Central memory CD4-positive, alpha-beta T cell (primary cell): ENCODE data around the gene PIGN.

Source experiments
- DNase-seq: peaks from one replicate; pipeline ENCODE4 v3.0.0; 2022
- total RNA-seq, 3 experiments: gene quantifications; one replicate each; lab custom pipeline; 2026; lab: John Stamatoyannopoulos, UW

The PIGN gene, protein sequence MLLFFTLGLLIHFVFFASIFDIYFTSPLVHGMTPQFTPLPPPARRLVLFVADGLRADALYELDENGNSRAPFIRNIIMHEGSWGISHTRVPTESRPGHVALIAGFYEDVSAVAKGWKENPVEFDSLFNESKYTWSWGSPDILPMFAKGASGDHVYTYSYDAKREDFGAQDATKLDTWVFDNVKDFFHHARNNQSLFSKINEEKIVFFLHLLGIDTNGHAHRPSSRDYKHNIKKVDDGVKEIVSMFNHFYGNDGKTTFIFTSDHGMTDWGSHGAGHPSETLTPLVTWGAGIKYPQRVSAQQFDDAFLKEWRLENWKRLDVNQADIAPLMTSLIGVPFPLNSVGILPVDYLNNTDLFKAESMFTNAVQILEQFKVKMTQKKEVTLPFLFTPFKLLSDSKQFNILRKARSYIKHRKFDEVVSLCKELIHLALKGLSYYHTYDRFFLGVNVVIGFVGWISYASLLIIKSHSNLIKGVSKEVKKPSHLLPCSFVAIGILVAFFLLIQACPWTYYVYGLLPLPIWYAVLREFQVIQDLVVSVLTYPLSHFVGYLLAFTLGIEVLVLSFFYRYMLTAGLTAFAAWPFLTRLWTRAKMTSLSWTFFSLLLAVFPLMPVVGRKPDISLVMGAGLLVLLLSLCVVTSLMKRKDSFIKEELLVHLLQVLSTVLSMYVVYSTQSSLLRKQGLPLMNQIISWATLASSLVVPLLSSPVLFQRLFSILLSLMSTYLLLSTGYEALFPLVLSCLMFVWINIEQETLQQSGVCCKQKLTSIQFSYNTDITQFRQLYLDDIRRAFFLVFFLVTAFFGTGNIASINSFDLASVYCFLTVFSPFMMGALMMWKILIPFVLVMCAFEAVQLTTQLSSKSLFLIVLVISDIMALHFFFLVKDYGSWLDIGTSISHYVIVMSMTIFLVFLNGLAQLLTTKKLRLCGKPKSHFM
- total RNA-seq: 32.1 to 42.8 (median 38.3) reads per million in 3 experiments

DNA sequence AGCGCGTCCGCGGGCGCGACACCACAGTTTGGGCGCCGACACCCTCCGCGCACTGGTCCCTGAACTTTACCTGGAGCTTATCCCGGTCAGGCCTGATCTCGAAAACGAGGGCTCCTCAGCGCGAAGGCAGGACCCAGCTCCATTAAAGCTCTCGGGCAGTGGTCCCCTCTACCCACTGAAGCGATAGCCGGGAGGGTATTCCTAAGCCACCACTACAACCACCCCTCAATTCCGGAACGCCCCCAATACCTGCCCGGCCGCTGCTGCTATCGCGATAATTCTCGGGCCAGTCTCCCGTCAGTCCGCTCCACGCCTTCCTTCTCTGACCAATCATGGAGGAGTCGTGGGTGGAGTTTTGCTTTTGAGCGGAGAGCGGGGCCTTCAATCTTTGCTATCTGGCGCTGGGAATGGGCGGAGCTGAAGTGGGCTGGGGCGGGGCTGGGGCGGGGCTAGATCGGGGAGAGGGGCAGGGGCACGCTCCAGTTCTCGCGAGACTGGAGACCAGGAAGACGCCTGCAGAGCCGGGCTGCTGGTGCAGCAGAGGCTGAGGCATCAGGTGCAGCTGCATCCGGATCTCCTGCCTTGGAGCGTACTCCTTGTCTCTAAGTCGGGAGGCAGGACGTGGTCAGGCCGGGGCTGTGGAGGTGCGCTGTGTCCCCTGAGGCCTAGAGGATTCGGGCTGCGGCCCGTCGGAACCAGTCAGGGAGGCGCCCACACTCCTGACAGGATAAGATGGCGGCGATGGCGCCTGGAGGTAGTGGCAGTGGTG is at the start of gene PIGN, which contains the start of gene RELCH:
TSS of gene PIGN (minus strand) at position 283 of the 769 bp plus-strand sequence. CDS start 25,703 bp downstream, outside the sequence.
TSS of gene RELCH (plus strand) at position 482 of the 769 bp plus-strand sequence. CDS start at position 733, 251 bp downstream.
- DNase-seq: peak; percentile 97

DNA sequence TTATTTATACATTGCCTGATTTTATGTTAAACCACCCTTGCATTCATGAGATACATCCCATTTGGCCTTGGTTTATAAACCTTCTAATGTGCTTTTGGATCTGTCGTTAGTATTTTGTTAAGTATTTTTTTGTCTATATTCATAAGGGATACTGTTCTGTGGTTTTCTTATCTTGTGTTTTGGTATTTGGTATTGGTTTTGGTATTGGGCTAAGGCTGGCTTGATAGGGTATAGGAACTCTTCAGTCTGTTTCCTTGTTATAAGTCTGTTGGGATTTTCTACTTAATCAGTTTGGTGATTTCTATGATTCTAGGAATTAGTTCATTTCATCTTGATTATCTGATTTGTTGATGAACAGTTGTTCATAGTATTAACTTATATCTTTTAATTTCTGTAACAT is 49.4 kb upstream of the PIGN start:
- DNase-seq: no peak

DNA sequence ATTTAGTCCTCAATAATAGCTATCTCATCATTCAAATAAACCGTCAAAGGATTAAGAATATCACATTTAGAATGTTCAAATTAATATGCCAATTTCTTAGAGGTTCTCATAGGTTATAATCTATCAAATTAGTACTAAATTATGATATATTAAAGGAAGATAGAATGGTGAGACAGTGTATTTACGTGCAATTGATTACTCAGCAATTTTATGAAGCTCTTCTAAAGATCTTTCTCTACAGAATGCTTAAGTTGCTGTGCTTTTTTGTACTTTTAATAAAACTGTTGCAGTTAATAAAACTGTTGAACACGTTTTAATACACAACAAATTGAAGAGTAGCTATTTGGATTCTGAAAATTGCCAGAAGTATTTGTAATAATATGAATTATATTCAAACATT is 39.2 kb upstream of the PIGN start:
- DNase-seq: no peak

DNA sequence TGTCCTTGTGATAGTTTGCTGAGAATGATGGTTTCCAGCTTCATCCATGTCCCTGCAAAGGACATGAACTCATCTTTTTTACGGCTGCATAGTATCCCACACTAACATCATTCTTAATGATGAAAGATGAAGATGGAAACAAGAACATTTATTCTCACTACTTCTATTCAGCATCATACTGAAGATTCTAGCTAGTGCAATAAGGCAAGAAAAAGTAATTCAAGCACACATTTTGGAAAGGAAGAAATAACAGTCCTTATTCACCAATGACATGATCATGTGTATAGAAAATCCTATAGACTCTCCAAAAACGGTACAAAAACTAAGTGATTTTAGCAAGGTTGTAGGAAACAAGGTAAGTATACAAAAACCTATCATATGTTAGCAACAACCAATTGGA is 37.4 kb upstream of the PIGN start:
- DNase-seq: no peak

DNA sequence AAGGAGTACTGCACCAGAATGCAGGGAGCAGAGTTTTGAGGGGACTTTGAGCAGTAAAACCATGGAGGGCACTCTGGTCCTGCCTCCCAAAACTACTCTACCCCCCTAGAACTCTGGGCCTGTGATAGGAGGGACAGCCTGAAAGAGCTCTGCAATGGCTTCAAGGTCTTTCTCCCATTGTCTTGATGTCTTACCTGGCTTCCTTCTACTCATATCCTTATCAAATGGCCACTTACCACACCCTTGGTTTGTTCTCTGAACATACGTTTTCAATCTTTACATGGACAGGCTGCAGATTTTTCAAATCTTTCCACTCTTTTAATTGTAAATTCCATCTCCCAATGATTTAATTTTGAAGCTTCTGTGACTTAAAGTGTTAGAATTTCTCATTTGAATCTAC is 27.9 kb upstream of the PIGN start:
- no peak for DNase-seq

DNA sequence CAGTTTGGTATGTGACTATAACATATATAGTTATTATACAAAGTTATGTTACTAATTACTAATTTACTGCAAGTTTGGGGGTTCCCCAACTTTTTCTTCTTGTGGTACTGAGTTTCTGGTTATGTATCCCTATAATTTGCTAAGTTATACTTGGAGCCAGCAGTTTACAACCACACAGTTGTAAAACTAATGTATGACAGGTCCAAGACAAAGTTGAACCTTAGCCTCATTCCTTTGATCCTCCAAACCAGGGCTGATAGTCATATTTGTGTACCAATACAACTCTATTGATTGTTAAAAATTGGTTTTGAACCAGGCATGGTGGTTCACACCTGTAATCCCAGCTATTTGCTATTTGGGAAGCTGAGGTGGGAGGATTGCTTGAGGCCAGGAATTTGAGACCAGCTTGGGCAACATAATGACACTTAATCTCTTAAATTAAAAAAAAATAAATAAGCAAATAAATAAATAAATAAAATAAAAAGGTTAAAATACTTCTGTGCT is 24.5 kb upstream of the PIGN start:
- no peak for DNase-seq

DNA sequence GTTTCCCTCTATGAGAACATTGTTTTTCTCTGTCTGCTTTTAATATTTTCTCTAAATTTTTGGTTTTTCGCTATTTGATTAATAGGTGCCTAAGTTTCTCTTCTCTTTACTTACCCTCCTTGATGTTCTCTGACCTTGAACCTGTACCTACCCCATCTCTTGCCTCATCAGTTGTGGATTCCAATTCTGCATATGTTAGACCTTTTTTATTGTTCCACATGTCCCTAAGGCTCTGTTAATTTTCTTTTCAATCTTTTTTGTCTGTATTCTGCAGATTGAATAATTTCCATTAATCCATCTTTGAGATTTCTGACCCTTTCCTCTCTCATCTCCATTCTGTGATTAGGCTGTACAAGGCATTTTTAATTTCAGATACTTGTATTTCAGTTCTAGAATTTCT is 23.3 kb upstream of the PIGN start:
- no peak for DNase-seq

DNA sequence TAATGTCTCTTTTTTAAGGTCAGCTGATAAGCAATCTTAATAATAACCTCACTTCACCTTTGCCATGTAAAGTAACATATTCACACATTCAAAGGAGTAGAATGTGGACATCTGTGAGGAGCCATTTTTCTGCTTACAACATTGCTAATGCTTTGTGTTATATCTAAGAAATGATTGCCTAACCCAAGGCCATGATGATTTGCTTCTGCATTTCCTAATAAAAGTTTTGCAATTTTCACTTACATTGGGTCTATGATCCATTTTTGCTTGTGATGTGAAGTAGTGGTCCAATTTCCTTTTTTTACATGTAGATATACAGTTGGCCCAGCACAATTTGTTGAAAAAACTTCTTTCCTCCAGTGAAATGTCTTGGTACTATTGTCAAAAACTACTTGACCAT is 22.2 kb upstream of the PIGN start:
- DNase-seq: no peak

DNA sequence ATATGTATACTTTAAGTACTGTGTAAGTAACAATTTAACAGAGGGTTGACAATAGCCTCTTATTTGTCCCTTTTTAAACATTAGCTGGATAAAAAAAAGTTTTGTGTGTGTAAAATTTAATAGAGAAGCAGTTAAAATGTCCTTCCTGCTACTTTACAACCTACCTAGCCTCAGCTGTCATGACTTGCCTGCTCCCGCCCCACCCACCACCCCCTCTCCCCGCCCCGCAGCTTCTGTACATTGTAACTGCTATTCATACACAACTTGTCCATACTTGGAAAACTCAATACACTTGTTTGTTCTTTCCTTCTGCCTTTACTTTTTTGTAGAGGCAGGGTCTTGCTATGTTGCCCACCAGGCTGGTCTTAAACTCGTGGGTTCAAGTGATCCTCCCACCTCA is 19.7 kb upstream of the PIGN start:
- no peak for DNase-seq

DNA sequence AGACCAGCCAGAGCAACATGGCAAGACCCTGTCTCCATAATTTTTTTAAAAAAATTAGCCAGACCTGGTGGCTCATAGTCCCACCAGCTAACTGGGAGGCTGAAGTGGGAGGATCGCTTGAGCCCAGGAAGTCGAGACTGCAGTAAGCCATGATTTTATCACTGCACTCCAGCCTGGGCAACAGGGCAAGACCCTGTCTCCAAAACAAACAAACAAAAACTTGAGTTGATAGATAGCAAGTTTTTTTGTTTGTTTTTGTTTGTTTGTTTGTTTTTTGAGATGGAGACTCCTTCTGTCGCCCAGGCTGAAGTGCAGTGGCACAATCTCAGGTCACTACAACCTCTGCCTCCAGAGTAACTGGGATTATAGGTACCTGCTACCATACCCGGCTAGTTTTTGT is 19.0 kb upstream of the PIGN start:
- no peak for DNase-seq

DNA sequence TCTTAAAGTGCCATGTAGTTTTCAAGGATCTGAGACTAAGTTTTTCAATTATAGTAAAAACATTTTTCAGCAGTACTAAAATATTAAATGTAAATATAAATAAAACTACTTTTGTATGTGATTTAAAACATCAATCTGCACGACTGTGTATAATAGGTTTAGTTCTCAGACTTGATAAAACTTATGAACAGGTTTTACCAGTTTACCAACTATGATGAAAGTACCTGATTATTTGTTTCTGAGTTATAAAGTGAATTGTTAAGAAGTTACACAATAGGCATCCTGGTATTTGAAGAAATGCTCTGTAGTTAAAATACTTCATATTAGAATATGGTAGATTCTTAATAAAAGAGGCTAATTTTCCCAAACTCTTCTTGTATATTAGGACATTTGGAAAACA is 15.0 kb upstream of the PIGN start:
- DNase-seq: no peak

DNA sequence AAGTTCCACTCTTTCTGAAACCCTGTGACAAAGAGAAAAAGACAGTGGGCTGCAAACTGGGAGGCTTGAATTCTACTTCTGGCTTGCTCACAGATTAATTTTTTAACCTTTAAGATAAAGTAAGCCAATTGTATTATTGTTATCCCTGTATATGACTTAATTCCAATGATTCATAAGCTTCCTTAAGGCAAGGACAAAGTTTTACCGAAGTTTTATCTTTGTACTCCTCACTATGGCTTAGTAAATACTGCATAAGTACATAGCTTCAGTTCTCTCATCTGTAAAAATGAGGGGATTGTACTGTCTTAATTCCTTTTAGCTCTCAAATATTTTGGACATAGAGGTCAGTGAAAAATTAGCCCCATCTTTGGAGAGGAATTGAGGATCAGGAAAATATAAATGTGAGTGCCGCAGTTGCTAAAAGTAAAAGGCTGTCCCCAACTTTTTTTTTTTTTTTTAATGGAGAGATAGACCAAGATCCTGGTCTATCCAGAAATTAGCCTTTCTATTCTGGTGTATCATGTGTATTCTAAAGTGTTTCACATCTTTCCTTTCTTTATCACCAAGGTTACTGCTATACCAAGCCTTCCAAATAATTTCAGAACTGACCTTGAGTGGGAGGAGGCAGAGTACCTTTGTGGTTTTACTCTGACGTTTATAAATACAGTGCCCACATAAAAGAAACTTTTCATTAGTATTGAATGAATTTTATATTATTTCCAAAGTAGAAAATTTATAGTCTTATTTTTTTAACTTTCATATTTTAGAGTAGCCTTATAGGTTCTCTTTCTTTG is 13.5 kb upstream of the PIGN start:
- peak; percentile 4 for DNase-seq

DNA sequence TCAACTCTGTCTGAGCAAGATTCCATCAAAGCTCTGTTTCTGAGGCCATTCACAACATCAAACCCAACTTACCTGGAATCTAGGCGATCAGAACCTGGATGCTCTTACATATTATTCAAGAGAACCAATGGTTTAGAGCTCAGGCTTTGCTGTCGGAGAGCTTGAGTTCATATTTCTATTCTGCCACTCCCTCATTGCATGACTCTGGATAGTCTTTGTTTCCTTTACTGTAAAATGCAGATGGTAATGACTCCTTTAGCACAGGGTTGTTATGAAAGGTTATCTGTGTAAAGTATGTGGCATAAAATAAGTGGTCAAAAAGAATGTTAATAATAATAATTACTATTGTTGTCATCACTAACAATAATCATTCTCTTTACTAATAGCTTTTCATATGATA is 12.8 kb upstream of the PIGN start:
- no peak for DNase-seq

DNA sequence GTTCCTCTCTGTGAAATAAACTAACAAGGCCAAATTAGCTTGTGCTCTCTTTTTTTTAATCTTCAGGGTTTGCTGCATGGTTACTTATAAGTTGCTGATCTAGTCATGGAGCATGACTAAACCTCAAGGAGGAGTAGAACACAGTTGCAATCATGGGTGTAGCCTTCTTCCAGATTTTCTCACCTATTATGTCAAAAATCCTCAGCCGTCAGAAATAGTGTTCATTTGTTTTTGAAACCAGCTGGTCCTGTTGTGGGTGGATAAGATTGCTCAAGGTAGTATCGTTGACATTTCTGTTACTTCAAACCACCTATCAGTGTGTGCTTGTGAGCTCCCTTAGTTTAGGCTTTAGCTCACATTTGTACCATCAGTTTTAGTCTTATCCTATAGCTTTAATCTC is 11.4 kb upstream of the PIGN start:
- DNase-seq: no peak

DNA sequence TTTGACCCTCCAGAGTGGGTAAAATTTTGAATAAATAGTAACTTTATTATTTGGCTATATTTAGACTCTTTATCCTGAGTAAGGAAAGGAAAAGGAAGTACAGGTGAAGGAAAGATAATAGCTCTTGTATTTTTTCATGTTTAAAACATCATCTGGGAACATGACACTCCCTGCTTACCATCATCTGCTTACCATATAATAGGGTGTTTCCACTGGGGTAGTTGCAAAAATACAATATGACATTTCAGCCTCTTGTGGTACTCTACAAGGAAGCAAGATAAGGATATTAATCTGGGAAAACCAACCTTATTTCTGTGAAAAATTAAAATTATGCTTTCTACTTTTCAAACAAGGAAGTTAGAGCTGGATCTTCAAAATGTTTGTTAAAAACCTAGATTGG is 10.1 kb upstream of the PIGN start:
- DNase-seq: no peak

DNA sequence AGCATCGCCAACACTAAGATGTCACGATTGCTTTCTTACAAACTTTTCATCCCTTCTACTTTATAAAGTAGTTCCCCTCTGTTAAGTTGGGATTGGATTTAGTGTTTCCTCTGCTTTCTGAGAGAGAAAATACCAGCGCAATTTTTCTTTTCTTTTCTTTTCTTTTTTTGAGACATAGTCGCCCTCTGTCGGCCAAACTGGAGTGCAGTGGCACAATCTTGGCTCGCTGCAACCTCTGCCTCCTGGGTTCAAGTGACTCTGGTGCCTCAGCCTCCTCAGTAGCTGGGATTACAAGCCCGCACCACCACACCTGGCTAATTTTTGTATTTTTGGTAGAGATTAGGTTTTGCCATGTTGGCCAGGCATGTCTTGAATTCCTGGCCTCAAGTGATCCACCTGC is 9.2 kb upstream of the PIGN start:
- no peak for DNase-seq

DNA sequence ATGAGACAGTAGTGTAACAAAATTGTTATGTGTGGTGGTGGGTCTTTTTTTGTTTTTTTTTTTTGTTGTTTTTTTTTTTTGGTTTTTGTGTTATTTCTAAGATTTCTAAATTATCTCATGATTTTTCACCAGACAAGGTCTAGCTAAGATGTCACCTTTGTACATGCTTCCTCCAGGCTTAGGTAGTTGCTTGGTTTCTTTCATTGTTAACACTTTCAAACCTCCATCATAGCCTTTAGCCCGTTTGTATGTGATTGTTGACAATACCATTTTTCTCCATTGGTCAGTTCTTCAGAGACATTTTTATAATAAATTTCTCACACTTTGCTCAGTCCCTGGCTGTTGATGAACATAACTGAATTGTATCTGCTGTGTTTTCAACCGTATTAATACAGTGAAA is 2.4 kb upstream of the PIGN start:
- DNase-seq: no peak

DNA sequence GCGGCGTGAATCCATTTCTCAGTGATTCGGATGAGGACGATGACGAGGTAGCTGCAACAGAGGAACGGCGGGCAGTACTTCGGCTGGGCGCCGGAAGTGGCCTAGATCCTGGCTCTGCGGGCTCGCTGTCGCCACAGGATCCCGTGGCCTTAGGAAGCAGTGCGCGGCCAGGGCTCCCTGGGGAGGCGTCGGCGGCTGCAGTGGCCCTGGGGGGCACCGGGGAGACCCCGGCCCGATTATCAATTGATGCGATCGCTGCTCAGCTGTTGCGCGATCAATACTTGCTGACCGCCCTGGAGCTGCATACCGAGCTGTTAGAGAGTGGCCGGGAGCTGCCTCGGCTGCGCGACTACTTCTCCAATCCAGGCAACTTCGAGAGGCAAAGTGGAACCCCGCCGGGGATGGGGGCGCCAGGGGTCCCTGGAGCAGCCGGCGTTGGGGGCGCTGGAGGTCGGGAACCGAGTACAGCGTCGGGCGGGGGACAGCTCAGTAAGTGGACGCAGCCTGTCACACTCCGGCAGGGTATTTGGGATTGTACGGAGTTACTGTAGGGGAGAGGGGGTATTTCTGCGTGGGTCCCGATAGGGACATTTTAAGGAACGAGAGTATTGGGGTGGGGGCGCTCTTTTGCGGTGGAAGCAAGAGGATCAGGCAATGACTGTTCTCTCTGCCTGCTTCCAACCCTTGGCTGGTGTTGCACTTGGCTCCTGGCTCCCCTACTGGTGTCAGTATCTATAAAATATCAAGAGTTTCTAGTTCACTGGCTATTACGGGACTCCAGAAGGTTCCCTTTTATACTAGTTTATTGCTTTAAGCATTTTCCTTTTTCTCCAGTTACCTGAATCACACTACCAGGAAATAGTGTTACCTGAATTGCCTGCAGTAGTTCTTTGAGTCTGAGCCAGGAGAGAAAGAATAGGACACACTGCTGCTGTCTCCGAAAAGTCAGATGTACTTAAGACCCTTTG is 971 bp upstream of the PIGN start:
- DNase-seq: peak; percentile 10

DNA sequence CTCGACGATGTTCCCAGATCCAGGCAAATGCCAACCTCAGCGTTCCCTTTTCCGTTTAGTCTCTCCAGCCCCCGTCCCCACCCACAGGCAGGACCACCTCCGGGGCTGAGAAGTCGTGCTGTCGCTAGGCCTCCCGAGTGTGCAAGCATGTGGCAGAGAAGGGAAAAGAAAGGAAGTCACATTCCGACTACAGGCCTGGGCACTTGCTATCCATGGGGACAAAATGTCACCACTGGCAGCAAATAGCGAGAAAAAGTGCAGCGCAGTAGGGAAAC is 420 bp downstream of the PIGN start:
- no peak for DNase-seq

DNA sequence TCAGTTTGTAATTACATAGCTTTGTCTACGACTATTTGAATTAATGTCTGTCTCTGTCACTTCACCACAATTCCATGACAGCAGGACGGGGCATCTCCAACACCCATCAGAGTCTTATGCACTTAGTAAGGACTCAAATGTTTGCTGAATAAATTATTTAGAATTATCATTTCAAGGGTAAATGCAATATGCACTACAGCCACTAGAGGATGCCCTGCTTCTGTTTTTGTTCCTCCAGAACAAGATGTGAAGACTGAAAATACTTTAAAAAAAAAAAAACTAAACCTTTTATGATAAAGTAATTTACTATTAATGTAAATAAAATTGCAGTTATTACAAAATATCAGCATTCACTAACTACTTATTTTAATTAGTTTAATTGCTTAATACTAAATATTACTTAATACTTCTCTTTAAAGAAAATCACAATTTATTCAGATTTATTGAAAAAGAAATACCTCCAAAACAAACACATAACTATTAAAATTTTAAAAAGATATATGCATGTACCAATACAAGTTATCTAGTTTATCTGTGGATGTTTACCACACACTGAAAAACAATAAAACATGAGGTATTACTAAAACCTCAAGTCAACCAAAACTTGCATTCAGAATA is 3.2 kb downstream of the PIGN start:
- DNase-seq: peak; percentile 50
